Kidney epithelial cell (primary cell): ENCODE data around the gene CHMP4A. TPM values are rescaled to one million over a fixed set of nuclear protein-coding genes. Genes with fewer than 3 reads are reported as not detected.
"Not testable (repeated sequence)": the region's sequence is repeated elsewhere in the genome, so short reads cannot be mapped to it uniquely, and the experiment has no call there.

Experiments
- DNase-seq: peaks from one replicate; pipeline ENCODE4 v3.0.0-alpha.2; 2010; ENCODE audit warnings: low read depth
- H3K27me3 ChIP-seq: 2 replicates; pipeline ENCODE4 v1.6.0; 2011; ENCODE audit warnings: low read length; ENCODE audit not compliant: control insufficient read depth, insufficient read depth
- H3K36me3 ChIP-seq: 2 replicates; pipeline ENCODE4 v1.5.1; 2011; ENCODE audit warnings: low read length; ENCODE audit not compliant: control insufficient read depth, insufficient read depth
- H3K4me3 ChIP-seq: 2 replicates; pipeline ENCODE4 v1.5.1; 2011; ENCODE audit warnings: low read depth, mild to moderate bottlenecking, control low read depth, low read length
- total RNA-seq: library from RNA; depleted of rRNA; stranded (reverse); fragments of >200 nt; gene quantifications from 2 replicates; pipeline ENCODE4 v1.2.3, GENCODE V29; 2015
- TF ChIP-seq, protein P1 (sequence below): IDR thresholded peaks from 2 replicates; pipeline ENCODE4 v1.5.1; 2011; ENCODE audit warnings: mild to moderate bottlenecking, moderate library complexity, low read length, control low read depth, inconsistent platforms; ENCODE audit not compliant: insufficient read depth, poor library complexity, severe bottlenecking

The CHMP4A gene
- total RNA-seq, 1 donor from 2014 or later = 112 TPM

DNA sequence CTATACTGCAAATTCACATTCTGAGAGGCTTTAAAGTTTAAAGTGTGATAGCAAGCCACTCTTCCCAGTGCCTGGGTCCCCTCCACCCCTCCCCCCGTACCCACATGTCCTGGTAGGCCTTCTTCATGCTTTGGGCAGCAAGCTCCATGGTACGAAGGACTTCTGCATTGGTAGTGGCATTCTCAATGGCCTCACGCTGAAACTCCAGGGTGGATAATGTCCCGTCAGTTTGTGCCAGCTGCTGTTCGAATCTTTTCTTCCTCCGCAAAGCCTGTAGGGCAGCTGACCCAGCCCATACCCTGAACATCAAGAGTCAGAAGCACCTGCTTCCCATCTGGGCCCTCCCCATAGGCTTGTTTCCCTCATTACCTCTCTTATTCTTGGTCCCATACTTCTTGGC, 2.0 kb downstream of the CHMP4A start:
- Histone ChIP-seq H3K27me3 (no peaks in the 10 kb centered on the region), H3K36me3 (no peaks in the 10 kb centered on the region), H3K4me3 (no peak overlapping the region)
- TF ChIP-seq, protein P1, sequence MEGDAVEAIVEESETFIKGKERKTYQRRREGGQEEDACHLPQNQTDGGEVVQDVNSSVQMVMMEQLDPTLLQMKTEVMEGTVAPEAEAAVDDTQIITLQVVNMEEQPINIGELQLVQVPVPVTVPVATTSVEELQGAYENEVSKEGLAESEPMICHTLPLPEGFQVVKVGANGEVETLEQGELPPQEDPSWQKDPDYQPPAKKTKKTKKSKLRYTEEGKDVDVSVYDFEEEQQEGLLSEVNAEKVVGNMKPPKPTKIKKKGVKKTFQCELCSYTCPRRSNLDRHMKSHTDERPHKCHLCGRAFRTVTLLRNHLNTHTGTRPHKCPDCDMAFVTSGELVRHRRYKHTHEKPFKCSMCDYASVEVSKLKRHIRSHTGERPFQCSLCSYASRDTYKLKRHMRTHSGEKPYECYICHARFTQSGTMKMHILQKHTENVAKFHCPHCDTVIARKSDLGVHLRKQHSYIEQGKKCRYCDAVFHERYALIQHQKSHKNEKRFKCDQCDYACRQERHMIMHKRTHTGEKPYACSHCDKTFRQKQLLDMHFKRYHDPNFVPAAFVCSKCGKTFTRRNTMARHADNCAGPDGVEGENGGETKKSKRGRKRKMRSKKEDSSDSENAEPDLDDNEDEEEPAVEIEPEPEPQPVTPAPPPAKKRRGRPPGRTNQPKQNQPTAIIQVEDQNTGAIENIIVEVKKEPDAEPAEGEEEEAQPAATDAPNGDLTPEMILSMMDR = no peak
- no peak for DNase-seq

DNA sequence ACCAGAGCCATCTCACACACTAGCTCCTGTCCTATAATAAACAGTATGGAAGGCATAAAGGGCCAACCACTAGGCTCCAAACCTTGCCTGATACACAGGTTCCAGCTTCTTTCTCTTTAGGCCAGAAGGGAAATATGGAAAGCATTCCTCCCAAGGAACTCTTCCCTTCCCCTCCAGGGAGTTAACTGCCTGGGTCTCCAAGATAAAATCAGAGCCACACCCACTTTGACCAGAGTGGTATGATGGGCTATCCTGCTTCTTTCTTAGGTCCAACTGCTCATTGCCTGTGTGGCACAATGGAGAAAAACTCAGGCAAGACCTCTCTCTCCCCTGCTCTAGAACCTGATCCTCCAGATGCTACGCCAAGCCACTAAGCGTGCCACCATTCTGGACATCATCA, 5.7 kb downstream of the CHMP4A start:
- TF ChIP-seq, protein P1 = no peak
- no peaks in the 10 kb centered on the region for H3K27me3 ChIP-seq
- no peak for DNase-seq
- no peak overlapping the region for H3K4me3 ChIP-seq
- H3K36me3 ChIP-seq = no peaks in the 10 kb centered on the region

DNA sequence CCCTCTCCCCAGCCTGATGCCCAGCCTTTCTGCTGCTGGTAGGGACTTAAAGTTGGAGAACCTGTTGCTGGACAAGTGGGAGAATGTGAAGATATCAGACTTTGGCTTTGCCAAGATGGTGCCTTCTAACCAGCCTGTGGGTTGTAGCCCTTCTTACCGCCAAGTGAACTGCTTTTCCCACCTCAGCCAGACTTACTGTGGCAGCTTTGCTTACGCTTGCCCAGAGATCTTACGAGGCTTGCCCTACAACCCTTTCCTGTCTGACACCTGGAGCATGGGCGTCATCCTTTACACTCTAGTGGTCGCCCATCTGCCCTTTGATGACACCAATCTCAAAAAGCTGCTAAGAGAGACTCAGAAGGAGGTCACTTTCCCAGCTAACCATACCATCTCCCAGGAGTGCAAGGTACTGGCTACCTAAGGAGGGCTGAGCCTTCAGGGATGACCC, 6.2 kb downstream of the CHMP4A start:
- H3K36me3 ChIP-seq = no peaks in the 10 kb centered on the region
- TF ChIP-seq, protein P1 = no peak
- no peak for DNase-seq
- no peaks in the 10 kb centered on the region for H3K27me3 ChIP-seq
- H3K4me3 ChIP-seq = no peak overlapping the region

DNA sequence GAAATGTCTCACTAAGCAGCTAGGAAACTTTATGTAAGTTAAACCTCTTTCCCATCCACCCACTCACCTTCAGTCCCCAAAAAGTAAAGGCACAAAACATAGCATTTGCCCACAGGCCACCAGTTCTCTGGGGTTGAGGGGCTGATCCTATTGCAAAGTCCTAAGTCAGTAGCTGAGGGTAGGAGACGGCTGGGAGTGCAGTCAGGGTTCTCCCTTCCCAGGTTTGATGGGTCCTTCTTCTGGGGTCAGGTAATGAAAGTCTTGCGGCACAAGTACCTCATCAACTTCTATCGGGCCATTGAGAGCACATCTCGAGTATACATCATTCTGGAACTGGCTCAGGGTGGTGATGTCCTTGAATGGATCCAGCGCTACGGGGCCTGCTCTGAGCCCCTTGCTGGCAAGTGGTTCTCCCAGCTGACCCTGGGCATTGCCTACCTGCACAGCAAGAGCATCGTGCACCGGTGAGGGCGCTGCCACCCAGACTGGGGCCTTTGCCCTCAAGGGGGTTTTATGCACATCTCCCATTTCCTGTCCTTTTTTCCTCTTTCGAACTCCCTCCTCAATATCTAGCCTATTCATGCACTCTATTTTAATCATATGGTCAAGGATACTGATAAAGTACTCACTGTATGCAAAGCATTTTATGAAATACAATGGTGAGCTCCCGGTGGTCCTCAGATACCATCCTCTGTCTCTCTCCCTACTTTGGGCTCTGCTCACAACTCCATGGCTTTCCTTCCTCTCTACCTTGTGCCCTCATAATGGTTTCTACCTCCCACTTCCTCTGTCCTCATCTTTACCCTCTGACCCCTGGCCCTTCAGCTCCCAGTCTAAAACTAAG, 6.8 kb downstream of the CHMP4A start:
- Histone ChIP-seq H3K27me3 (no peaks in the 10 kb centered on the region), H3K36me3 (no peaks in the 10 kb centered on the region), H3K4me3 (no peak overlapping the region)
- no peak for DNase-seq
- TF ChIP-seq, protein P1 = no peak

DNA sequence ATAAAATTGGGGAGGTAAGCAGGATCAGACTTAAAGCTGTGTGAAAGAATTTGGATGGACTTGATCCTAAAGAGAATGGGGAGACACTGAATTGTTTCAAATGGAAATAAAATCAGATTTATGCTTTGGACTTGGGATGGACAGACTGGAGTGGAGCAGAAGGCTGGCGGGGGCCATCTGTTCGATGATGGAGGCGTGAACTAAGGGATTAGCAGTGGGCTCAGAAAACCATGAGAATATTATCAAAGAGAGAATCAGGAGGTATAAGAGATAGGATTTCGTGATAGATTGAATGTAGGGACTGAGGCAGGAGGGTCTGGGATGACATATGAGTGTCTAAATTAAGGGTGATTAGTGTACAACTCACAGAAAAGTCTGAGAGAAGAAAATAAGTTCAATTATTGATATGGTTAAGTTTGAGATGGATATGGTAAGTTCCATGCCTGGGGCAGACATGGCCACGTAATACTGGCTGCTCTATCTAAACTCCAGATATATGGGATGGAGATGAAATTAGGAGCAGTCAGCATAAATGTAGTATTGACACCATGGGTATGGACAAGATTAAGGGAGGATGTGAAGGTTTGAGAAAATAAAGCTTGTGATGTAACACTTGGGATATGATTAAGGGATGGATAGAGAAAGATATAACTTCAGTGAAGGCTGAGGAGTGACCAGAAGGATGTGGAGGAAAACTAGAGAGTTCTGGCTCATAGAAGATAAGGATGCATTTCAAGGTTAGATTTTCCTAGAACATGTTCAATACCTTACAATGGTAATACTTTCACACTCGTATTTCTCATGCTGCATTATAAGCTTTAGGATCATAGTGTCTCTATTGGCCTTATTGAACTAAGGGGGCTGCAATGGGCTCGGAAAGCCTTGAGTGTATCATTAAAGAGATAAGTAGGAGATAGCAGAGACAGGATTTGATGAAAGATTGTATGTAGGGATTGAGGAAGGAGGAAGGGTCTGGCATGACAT, 8.8 kb downstream of the CHMP4A start:
- Histone ChIP-seq H3K27me3 (no peaks in the 10 kb centered on the region), H3K36me3 (no peaks in the 10 kb centered on the region), H3K4me3 (no peak overlapping the region)
- TF ChIP-seq, protein P1 = no peak
- DNase-seq = no peak

DNA sequence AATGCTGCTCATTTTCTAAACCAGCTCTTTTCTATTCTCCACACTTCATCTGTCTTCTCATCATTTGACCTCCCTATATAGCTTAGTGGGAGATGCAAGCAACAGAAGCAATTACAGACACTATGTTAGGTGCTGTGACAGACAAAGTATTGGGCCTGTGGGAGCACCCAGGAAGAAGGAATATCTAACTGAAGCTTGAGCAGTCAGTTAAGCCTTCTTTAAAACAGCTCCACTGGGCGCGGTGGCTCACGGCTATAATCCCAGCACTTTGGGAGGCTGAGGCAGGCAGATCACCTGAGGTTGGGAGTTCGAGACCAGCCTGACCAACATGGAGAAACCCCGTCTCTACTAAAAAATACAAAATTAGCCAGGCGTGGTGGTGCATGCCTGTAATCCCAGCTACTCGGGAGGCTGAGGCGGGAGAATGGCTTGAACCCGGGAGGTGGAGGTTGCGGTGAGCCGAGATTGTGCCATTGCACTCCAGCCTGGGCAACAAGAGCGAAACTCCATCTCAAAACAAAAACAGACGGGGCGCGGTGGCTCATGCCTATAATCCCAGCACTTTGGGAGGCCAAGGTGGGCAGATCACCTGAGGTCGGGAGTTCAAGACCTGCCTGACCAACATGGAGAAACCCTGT, 9.9 kb downstream of the CHMP4A start:
- H3K27me3 ChIP-seq, H3K36me3 ChIP-seq, H3K4me3 ChIP-seq, DNase-seq: not testable (repeated sequence)

DNA sequence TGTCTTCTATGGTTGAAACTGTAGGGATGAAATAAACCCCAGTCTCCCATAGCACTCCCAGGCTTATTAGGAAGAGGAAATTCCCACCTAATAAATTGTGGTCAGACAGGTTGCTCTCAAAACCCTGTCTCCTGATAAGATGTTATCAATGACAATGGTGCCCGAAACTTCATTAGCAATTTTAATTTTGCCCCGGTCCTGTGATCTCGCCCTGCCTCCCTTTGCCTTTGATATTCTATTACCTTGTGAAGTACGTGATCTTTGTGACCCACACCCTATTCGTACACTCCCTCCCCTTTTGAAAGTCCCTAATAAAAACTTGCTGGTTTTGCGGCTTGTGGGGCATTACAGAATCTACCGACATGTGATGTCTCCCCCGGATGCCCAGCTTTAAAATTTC, 10.8 kb downstream of the CHMP4A start:
- not testable (repeated sequence) for DNase-seq, H3K4me3 ChIP-seq, H3K36me3 ChIP-seq, H3K27me3 ChIP-seq
